Middle frontal gyrus (tissue), 1 donor: ENCODE data around the gene PADI4.

Experiments used
- DNase-seq: peaks from one replicate; pipeline ENCODE4 v3.0.0-alpha.2; 2015; ENCODE audit warnings: low spot score; ENCODE audit errors: extremely low spot score

Gene PADI4

DNA sequence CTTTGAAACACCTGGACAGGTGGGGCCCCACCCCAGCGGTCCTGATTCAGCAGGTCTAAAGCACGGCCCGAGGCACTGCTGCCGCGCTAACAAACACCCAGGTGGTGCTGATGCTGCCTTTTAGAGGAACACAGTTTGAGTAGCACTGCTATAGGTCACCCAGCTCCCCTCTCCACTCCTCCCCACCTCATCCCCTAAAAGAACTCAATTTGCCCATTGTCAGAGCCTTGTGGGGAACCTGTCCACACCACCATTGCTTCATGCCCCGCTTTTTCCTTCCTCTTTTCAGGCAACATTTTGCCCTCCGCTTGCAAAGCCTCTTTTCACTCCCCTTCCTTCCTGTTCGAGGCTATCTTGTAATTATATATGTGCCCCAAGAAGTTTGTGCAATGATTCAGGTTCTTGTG lies 26.2 kb upstream of the PADI4 start:
- no peak for DNase-seq

DNA sequence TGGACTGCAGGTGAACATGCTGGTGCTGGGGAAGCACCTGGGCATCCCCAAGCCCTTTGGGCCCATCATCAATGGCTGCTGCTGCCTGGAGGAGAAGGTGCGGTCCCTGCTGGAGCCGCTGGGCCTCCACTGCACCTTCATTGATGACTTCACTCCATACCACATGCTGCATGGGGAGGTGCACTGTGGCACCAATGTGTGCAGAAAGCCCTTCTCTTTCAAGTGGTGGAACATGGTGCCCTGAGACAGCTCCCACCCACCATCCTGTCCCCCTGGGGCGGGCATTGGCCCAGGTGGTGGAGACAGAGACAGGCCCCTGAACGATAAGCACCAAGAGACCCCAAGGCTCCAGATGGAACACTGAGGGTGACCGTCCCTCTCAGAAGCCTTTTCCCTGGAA lies 25.2 kb upstream of the PADI4 start:
- no peak for DNase-seq

DNA sequence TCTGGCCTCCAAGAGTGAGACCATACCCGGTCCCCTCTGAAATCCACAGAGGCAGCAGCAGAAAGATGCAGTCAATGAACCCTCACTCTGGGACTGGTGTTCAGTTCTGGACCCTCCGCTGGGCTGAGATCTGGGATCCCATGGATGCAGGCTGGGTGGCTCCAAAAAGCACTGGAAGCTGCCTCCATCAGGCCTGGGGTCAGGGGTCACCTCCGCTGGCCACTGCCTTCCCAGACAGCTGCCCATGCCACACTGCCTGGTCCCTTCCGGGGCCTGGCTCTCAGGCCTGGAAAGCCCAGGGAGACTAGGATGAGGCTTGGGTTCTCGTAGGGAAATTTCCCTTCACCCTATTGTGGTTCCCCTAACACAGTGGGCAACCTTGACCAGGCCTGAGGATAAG lies 21.4 kb upstream of the PADI4 start:
- no peak for DNase-seq

DNA sequence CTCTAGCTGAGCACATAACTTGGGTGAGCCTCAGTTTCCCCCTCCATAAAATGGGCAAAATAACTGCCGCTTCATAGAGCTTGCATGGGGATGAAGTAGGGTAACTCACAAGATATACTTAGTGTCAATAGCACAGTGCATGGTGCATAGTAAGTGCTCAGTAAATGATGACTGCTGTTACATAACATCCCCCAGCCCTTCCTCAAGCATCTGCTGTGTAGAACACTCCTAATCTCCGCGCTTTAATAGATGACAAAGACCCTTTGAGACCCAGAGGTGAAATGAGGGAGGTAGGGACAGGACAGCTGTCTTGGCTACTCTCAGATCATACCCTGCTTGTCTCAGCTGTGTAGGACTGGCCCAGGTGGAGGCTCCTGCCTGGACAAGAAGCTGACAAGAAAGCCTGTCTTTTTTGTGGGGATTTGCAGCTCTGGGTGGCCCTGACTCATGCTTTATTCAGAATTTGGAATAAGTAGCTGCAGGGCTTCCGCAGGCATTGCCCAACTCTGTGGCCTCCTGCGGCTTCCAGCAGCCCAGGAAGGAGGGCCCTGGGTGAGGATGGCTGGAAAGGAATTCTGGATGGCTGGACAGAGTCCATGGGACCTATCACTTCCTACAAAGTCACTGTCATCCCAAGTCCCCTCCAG lies 20.7 kb upstream of the PADI4 start:
- DNase-seq = no peak

DNA sequence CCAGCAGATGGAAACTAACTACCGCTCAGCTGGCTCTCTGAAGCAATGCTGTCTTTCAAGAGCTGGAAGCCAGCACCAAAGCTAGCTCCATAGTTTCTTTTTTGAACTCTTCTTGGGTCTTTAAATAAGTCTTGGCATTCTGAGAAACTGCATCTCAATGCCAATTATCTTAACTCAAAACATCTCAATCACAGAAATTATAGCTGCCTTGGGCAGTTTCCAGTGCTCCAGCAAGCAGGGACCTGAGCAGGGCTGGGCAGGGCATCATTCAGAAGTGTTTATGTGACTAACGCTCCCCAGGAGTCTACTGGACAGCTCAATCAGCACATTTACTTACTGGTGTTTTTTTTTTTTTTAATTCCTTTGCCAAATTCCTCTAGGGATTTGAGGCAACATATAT lies 18.3 kb upstream of the PADI4 start:
- no peak for DNase-seq

DNA sequence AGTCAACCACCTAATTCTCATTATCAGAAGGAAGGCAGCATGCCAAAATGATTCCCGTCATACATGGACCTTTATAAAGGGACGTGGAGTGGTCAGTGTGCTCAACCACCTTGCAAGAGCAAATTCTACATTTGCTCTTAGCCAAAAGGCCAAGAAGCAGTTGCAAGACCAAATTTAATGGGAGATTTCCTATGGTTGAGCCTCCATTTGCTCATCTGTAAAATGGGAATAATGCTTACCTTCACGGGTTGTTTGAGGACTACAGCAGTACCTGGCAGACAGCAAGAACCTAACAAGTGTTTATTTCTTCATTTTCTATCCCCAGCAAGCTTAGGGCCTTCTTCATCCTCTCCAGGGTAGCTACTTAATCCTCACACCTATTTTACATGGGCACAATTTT lies 17.4 kb upstream of the PADI4 start:
- DNase-seq = no peak

DNA sequence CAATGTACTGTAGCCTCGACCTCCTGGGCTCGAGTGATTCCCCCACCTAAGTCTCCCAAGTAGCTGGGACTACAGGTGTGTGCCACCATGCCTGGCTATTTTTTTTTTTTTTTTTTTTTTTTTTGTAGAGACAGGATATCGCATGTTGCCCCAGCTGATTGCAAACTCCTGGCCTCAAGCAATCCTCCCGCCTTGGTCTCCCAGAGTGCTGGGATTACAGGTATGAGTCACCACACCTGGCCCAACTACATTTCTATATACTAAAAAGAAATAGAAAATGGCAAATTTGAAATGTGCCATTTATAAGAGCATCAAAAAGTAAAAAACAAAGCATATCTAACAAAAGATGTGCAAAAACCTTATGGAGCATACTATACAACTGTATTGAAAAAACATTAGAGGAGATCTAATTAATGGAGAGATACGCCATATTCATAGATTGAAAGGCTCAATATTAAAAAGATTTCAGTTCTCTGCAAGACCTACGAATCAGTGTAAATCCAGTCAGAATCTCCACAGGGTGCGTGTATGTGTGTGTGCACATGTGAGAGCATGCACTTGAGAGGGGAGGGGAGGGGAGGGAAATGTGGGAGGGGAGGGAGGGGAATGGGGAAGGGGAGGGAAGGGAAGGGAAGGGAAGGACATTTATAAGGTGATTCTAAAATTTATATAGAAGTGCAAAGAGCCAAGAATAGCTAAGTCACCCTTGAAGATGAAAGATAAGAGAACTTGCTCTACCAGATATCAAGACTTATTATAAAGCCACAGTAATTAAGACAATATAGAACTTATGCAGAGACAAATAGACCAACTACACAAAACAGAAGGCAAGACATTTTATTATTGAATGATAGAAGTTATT lies 15.5 kb upstream of the PADI4 start:
- DNase-seq = no peak

DNA sequence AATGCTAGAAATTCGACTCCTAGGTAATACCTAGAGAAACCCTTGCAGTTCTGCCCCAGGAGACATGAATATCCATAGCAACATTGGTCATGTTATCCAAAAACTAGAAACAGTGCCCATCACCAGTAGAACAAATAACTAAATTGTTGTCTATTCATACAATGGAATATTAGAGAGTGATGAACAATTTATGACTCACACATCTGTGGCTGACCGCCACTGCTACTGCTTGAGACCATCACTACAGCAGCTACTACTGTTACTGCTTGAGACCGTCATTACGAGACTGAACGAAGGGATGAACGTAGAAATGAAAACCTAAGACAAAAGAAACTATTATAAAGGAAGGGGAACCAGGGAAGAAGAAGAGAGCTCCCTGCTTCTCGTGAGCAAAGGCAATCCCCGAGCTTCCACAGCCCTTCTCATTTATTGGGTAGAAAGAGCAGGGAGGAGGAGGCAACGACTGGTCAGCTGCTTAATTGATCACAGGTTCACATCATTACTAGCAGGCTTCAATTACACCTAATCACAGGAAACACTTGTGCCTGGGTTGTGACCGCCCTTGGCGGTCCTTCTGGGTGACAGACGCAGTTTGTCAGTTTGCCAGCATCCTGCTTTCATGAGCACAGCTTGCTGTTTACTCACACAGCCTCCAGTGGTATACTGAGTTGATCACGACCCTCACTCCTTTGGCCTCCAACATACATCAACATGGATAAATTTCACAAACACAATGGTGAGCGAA lies 14.1 kb upstream of the PADI4 start:
- DNase-seq = no peak

DNA sequence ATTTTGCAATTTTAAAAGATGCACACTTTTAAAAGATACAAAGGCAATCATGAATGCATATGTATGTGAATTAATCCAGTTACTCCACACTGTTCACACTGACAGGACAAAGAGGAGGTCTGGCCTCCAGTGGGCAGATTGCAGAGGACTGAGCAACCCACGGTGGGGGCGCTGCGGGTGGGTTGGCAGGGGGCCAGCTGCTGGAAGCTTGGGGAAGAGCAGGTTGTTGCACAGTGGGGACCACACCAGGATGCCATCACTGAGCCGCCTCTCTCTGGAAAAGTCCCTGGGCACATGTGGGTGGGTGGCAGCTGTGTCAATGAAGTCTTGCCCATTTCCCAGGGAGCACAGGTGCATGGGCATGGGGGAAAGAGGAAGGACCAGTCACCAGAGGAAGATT lies 12.7 kb upstream of the PADI4 start:
- DNase-seq = no peak

DNA sequence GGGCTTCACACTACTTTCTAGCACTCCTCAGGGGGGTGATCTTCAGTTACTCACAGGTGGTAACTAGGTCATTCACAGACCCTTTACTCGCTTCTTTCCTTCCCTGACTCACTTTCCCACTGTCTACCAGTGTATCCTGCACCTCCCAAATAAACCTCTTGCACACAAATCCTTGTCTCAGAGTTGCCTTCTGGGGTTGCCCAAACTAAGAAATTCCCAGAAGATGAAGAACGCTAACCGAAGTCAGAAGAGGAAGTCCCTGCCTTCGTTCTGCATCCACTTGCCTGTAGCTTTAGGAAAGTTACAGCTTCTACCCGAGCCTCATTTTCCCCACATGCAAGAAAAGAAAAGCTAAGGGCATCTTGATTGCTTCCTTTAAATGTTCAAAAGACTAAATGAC lies 11.9 kb upstream of the PADI4 start:
- no peak for DNase-seq

DNA sequence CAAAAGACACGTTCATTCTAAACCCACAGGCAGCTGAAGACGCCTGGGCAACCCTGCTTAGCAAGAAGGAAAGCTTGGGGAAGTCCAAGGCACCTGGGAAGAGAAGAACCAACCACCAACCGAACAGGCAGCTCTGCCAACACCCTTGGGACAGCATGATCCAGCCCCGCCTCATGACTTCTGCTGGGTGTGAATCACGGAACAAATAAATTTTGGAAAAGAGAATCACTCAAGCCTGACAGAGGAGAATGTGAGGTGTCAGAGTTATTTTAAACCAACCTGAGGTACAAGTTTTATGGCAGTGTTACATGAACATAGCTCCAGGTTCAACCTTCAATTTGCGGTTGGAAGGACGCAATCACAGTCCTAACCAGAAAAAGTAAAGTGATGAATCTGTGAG lies 10.0 kb upstream of the PADI4 start:
- no peak for DNase-seq

DNA sequence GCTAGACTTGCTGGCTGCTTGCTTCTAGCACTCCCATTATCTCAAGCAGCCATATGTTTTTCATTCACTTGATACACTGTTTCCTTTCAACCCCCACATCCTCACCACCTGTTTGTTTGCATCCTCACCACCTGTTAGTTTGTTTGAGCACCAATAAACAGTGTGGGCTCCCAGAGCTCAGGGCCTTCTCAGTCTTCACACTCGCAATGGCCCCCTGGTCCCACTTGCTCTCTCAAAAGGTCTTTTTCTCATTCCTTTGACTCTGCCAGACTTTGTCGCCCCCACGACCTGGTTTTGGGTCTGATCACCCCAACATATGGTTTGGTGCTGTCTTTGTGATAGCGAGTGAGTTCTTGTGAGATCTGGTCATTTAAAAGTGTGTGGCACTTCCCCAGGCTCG lies 6.2 kb upstream of the PADI4 start:
- no peak for DNase-seq

DNA sequence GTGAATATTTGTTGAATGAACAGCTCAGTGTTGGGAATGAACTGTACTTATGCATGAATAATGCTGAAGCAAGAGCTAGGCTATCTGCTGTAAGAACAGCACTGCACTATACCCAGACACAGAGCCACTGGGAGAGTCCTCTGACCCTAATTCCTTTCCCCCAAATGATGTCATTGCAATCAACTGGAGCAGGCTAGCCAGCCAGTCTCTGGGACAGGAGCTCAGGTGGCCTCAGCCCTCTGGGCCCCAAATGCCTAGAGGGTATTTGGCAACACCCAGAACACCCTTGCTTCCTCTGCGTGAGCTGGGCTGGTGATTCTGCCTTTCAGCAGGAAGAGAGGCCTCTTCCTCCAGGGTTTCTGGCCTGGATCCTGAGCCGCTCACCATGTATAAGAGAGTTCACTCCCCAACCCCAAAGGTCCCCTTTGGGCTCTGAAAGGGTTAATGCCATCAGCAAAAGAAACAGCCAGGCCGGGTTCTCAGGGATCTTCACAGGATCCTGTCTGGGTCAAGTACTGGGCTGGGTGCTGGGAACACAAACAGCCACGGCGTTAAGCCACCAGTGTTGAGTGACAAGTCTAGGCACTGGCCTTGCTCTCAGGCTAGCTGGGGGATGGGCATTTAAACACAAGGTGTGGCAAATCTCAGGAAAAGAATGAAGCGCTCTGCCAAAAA lies 3.7 kb upstream of the PADI4 start:
- no peak for DNase-seq

DNA sequence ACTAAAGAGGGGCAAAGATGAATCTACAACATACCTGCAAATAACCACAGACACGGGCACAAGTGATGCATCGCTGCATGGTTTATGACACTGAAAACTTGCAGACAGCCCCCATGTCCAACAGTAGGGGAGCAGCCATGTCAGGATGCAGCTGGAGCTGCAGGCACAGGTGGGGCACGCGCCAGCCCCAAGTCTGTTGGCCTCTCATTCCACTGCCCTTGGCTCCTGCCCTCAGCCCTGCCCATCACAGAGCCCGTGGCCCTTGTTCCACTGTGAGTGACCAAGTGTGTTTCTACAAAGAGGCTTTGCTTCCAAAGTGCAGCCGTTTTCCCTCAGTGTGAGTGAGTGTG lies 3.2 kb upstream of the PADI4 start:
- DNase-seq = no peak

DNA sequence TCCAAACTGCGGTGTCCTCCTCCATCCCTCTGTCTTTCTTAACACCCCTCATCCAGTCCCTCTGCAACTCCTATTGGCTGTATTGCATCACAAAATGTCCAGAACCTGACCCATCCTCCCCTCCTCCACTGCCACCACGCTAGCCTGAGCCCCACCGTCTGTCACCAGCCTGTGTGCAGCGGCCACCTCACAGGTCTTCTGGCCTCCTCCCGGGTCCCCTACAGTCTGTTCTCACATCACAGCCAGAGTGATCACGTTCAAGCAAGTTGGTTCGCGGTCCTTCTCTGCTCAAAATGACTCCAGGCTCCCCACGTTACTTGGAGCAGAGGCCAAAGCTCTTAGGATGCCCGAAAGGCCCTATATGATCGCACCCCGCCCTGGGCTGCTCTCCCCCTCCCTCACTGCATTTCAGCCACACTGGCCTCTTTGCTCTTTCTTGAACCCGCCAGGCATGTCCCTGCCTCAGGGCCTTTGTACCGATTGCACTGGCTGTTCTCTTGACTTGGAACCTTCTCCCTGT lies 2.4 kb upstream of the PADI4 start:
- no peak for DNase-seq

DNA sequence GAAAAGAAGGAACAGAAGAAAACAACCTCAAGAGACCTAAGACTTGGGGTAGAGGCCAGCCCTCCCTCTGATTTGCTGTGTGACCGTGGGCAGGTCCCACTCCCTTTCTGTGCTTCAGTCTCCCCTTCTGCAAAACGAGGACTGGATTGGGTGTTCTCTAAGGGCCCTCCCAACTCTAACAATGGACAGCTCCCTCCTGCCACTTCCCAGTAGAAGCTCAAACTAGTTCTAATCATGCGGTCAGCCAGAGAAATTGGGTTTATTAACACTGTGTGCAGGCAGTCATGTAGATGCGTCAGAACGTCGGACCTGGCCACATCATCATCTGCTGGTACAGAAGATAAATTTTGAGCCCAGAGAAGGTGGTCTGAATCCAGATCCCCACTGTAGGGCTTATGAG lies 1.6 kb upstream of the PADI4 start:
- DNase-seq = no peak

DNA sequence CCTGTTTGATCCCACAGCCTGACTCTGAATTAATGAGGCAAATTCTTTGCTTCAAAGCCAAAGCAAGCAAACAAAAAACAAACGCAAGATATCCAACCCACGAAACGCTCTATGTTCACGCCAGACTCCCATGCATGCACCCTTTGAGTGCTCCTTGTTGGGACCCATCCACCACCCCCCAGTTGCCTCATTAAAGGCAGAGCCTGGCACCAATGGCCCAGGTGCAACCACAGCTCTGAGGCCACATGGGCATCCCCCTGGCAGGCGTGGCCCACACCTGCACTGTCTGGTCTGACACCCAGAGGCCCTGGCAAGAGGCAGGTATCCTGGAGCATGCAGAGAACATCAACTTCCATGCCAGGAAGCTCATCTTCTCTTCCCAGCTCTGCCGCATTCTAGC lies 1.1 kb upstream of the PADI4 start:
- DNase-seq = no peak

DNA sequence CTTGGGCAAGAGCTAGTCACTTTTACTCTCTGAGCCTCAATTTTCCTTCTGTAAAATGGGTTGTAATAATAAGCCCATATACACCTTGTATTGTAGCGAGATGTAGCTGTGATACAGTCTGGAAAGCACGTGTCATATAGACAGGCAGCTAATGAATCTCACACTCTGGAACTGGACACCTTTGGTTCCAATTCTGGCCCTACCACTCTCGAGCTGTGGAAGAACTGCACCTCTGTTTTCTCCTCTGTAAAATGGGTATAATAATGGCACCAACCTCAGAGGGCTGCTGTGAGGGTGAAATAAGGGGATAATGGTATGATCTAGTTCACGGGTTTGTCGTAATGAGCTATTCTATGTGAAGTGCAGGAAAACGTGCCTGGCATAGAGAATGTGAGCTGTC lies 668 bp upstream of the PADI4 start:
- no peak for DNase-seq

DNA sequence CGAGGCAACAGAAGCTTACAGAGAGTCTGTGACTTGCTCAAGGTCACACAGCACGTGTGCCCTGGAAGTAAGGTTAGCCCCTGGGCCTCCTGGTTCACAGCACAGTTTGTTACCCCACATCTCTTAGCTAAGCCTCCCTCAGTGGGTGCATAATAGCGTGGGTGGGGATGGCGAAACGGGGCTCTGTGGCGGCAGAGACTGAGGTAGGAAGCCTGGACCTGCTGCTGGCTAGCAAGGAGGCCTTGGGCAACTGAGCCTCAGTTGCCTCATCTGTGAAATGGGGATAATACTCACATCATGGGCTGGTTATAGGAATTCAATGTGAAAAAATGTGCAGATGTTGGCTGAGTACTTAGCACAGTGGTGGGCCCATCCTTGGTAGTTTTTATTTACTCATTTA lies 596 bp downstream of the PADI4 start:
- DNase-seq = no peak

DNA sequence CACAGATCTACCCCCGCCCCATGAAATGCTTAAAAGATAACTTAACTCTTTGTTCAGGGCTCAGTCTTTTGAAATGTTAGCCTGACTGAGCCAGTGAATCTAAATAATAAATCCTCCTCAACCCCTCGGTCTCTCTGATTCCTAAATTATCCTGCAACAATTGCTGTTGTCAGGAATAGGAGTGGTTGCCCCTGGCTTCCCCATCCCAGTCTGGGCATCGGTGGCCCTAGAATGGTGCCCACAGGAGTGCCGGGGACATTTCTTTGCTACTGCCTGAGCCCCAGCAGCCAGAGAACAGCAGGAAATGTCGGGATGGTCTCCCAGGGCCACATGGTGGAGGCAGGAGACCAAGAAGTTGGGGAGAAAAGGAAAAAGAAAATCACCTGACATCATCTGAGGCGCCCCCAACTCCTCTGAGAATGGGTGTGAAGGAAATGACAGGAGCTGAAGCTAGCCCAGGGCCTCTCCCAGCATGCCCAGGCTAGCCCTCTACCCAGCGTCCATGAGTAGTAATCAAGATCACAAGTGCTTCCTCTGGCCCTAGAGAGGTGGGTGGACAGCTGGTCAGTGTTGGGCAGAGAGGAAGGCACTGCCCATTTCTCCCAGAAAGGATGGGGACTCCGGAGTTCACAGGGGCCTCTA lies 1.6 kb downstream of the PADI4 start:
- no peak for DNase-seq

DNA sequence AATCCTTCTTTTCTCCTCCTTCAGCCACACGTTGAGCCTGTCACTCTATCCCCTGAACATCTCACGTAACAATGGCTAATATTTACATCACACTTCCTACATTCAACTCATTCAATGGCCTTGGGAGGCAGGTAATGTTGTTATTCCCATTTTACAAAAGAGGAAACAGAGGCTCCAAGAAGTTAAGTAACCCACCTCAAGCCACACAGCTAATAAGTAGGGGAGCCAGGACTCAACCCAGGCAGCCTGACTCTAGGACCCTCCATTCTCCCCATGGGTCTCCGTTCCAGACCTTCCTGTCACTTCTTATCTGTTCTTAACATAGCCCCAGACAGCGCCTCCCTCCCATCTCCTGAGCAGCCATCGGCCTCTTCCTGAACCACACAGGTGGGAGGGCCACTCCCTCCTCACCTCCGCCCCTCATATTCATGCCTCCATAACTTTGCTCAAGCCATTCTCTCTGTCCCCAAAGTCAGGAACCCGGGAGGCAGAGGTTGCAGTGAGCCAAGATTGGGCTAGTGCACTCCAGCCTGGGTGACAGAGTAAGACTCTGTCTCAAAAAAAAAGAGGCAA lies 2.2 kb downstream of the PADI4 start:
- DNase-seq = no peak
